Stimulated activated CD4-positive, alpha-beta T cell treated with anti-CD3 and anti-CD28 coated beads, Interleukin-2, amount 100 ng/mL, for 24 hours (primary cell): Measurements from ENCODE around the gene FPR1.

Experiments used
- DNase-seq, 2 donors: peaks; one replicate each; pipeline ENCODE4 v3.0.0-alpha.2; 2020

The FPR1 gene

GRCh38 chr19:51751655-51752054, at the start of gene FPR1:
Gene FPR1, minus strand, starts transcription at chr19:51751878. Its CDS starts 4,884 bp downstream, at chr19:51746994.
- DNase-seq = no peak

- DNase-seq = no peak
Observed at GRCh38 chr19:51800473-51801244, 49.0 kb upstream of the FPR1 start.

GRCh38 chr19:51799774-51800472, 48.2 kb upstream of the FPR1 start:
- no peak for DNase-seq

GRCh38 chr19:51799034-51799773, 47.5 kb upstream of the FPR1 start:
- DNase-seq = no peak

- DNase-seq = no peak
Observed at GRCh38 chr19:51798062-51798461, 46.4 kb upstream of the FPR1 start.

GRCh38 chr19:51797480-51797879, 45.8 kb upstream of the FPR1 start:
- no peak for DNase-seq

- DNase-seq = no peak
Observed at GRCh38 chr19:51796195-51796679, 44.6 kb upstream of the FPR1 start.

GRCh38 chr19:51794885-51795490, 43.3 kb upstream of the FPR1 start, which contains the start of gene FPR3:
Gene FPR3, plus strand, starts transcription at chr19:51795157. Its CDS starts 28,592 bp downstream, at chr19:51823749.
- DNase-seq = no peak

- no peak for DNase-seq
Observed at GRCh38 chr19:51793994-51794393, 42.3 kb upstream of the FPR1 start.

GRCh38 chr19:51792932-51793331, 41.3 kb upstream of the FPR1 start:
- DNase-seq = no peak

- no peak for DNase-seq
Observed at GRCh38 chr19:51789061-51789795, 37.5 kb upstream of the FPR1 start.

- DNase-seq = no peak
Observed at GRCh38 chr19:51788029-51788428, 36.4 kb upstream of the FPR1 start.

GRCh38 chr19:51786646-51787494, 35.2 kb upstream of the FPR1 start:
- no peak for DNase-seq

- DNase-seq = peak; percentile 51 to 62
Observed at GRCh38 chr19:51784922-51785690, 33.4 kb upstream of the FPR1 start.

- no peak for DNase-seq
Observed at GRCh38 chr19:51784109-51784785, 32.6 kb upstream of the FPR1 start.

GRCh38 chr19:51783372-51783771, 31.7 kb upstream of the FPR1 start:
- no peak for DNase-seq

GRCh38 chr19:51781999-51782398, 30.3 kb upstream of the FPR1 start:
- DNase-seq = no peak

GRCh38 chr19:51780270-51780669, 28.6 kb upstream of the FPR1 start:
- DNase-seq = no peak

- DNase-seq = no peak
Observed at GRCh38 chr19:51779703-51780102, 28.0 kb upstream of the FPR1 start.

GRCh38 chr19:51779181-51779580, 27.5 kb upstream of the FPR1 start:
- DNase-seq = no peak
